GM18861 (cell line): ENCODE data around the gene SLC39A10.

Experiments used
- ATAC-seq: cut with Tn5 transposase; IDR thresholded peaks from one replicate; pipeline ENCODE4 v1.9.1; 2021; ENCODE audit not compliant: unreplicated experiment

SLC39A10 gene, protein sequence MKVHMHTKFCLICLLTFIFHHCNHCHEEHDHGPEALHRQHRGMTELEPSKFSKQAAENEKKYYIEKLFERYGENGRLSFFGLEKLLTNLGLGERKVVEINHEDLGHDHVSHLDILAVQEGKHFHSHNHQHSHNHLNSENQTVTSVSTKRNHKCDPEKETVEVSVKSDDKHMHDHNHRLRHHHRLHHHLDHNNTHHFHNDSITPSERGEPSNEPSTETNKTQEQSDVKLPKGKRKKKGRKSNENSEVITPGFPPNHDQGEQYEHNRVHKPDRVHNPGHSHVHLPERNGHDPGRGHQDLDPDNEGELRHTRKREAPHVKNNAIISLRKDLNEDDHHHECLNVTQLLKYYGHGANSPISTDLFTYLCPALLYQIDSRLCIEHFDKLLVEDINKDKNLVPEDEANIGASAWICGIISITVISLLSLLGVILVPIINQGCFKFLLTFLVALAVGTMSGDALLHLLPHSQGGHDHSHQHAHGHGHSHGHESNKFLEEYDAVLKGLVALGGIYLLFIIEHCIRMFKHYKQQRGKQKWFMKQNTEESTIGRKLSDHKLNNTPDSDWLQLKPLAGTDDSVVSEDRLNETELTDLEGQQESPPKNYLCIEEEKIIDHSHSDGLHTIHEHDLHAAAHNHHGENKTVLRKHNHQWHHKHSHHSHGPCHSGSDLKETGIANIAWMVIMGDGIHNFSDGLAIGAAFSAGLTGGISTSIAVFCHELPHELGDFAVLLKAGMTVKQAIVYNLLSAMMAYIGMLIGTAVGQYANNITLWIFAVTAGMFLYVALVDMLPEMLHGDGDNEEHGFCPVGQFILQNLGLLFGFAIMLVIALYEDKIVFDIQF

DNA sequence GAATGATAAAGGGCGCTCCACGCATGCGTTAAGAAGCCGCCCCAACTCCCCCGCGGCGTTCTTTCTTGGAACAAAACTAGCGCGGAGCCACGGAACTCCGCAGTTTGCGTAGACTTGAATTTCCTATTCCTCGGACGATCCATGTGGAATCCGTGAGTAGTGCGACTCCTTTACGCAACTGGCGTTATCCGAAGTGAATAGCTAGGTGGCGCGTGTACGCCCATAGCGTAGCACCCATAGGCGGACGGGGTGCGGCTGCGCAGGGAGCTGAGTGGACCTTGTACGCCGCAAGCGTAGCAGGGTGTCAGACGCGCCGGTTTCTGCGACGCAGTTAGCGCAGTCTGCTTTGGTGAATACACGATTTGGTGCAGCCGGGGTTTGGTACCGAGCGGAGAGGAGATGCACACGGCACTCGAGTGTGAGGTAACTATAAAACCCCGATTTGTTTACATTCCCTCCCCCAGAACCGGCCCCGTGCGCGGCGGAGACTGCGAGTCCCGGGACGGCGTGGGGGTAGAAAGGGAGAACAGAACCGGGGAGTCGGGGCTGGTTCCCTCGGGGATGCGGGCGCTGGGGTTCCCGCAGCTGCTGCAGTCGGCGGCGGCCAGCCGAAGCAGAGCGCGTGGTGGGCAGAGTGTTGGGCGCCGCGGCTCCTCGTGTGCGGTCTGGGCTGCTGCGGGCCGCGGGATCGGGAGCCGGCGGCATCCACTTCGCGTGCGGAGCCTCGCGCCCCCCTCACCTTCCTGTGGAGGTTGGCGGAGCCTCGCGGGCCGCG lies at the start of gene SLC39A10:
TSS of gene SLC39A10 (plus strand) at position 368 of the 775 bp plus-strand sequence. CDS start 22,817 bp downstream, outside the sequence.
- peak; percentile 61 for ATAC-seq

GRCh38 chr2:195608768-195609454 lies 48.1 kb upstream of the SLC39A10 start:
- no peak for ATAC-seq

DNA sequence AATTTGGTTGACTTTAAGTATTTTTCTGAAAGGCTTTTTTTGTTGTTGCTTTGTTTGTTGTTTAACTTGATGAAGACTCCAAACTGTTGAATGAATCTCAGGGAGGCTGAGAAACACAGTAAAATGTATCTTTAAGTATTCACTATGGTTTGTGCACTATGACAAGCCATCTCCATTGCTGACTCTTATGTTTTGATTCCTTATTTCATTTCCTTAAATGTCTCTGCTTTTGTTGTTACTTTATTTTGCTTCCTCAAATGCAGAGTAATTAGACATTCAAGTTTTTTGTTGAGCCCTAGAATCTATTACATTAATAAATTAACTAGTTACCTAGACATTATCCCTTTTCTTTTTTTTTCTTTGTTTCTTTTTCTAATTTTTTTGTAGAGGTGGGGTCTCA lies 46.3 kb upstream of the SLC39A10 start:
- ATAC-seq = no peak

DNA sequence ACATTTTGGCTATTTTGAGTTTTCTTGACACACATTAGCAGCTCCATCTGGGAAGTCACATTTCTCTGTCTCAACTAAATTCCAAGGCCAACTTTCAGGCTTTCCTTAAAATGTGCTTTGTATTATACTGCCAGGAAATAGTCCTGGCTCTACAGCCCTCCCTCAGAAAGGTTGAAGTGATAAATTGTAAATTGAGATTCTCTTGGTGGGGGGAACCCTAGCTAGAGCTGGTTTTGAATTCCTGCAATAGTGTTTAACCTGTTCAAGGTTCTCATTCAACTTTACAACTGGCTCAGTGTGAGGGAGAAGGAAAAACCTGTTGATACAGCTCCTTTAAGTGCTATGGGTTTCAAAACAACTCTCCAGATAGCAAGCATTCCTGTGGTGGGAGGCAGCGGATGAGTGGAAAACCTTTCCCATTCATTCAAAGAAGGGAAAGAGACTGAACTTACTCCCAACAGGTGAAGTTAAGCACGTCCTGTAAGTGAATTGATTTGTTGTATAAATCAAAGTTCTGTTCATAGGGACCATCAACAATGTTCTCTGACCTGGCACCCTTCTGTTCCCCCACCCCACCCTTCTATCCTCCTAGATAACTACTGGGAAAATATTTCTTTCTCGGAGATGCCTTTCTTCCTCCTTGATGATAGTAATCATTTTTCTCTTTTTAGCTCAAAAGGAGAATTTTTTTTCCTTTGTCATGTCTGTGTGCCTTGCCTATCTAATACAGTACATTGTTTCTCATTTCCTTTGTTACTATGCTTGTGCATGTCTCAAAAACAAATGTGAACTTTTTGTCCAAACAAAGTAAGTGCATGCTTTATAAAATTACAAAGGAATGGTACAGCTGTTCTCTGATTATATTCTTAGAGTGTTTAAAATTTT lies 44.2 kb upstream of the SLC39A10 start:
- no peak for ATAC-seq

- ATAC-seq = no peak
Measured at GRCh38 chr2:195613922-195614321, 43.1 kb upstream of the SLC39A10 start.

- ATAC-seq = no peak
Measured at GRCh38 chr2:195619590-195619989, 37.4 kb upstream of the SLC39A10 start.

- no peak for ATAC-seq
Measured at GRCh38 chr2:195620501-195620900, 36.5 kb upstream of the SLC39A10 start.

- ATAC-seq = peak; percentile 98
Measured at GRCh38 chr2:195622966-195623365, 34.1 kb upstream of the SLC39A10 start.

DNA sequence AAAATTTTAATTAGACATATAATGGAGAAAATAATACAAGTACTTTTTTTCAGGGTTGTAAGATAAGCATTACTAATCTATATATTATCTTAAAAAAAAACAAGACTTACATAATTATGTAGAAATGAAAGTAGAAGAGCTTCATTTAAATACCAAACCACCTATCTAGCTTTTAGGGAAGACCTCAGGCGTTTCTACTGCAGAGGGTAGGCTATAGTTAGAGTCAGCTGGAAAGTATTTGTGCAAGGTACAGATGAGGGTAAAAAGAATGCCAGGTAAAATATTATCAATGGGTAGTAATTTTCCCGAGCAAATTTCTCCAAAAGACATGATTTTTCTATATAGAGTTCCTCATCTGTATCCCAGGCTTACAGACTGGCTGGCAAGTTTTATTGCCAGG lies 30.5 kb upstream of the SLC39A10 start:
- no peak for ATAC-seq

- no peak for ATAC-seq
Measured at GRCh38 chr2:195628666-195629065, 28.4 kb upstream of the SLC39A10 start.

GRCh38 chr2:195632856-195633572 lies 24.0 kb upstream of the SLC39A10 start:
- ATAC-seq = no peak

DNA sequence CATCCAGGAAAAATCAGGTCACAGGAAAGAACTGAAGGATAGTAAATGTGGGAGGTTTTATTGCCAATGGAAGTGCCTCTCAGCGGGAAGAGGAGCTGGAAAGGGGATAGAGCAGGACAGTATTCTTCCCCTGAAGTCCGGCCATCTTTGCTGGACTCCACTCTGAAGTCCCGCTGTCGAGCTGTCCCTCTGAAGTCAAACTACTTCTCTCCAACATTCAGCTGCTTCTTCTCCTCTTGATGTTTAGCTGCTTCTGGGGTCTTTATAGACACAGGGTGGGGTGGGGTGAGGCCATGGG lies 23.5 kb upstream of the SLC39A10 start:
- no peak for ATAC-seq

DNA sequence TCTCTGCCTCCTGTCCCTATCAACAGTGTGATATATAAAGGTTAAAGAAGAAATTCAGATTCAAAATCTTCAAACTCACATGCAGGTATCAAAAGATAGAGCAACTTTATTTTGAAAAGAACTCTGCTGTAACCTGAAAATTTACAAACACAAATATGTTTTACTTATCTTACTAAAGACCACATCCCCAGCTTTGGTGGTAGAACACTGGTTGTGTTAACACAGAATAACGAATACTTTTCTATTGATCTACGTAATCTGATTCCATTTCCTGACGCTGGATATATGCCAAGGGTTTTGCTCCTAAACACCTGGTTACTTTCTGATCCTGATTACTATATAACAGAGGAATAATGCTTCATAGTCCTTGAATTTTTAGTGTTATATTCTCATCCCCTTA lies 23.1 kb upstream of the SLC39A10 start:
- no peak for ATAC-seq

GRCh38 chr2:195636890-195637289 lies 20.1 kb upstream of the SLC39A10 start:
- ATAC-seq = no peak

DNA sequence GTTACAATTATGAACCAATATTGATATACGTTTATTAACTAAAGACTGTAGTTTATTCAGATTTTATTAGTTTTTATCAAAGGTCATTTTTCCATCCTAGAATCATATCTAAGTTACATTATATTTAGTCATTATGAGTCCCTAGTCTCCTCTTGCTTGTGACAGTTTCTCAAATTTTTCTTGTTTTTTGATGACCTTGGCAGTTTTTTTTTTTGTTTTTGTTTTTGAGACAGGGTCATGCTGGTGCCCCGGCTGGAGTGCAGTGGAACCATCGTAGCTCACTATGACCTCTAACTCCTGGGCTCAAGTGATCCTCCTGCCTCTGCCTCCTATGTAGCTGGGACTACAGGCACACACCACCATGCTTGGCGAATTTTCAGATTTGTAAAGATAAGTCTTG lies 18.3 kb upstream of the SLC39A10 start:
- no peak for ATAC-seq

DNA sequence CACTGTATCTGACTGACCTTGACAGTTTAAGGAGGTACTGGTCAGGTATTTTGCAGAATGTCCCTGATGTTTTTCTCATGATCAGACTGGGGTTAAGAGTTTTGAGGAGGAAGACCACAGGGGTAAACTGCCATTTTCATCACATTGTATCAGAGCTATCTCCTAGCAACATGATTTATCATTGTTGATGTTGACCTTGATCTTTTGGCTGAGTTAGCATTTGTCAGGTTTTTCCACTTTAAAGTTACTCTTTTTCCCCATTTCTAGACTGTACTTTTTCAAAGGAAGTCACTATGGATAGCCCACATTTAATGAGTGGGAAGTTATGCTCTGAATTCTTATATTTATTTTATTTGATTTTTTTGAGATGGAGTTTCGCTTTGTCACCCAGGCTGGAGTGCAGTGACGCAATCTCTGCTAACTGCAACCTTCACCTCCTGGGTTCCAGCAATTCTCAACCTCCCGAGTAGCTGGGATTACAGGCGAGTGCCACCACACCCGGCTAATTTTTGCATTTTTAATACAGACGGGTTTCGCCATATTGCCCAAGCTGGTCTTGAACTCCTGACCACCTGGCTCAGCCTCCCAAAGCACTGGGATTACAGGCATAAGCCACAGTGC lies 17.7 kb upstream of the SLC39A10 start:
- no peak for ATAC-seq

- no peak for ATAC-seq
Measured at GRCh38 chr2:195639959-195640358, 17.1 kb upstream of the SLC39A10 start.

- no peak for ATAC-seq
Measured at GRCh38 chr2:195642027-195642678, 14.9 kb upstream of the SLC39A10 start.
